HG02798 (cell line): ENCODE data around the gene TMEM135.
A peak's percentile ranks its signal among the peaks of the same experiment; 100 is the strongest.
"Not testable (repeated sequence)": the region's sequence is repeated elsewhere in the genome, so short reads cannot be mapped to it uniquely, and the experiment has no call there.

Experiments used
- ATAC-seq: cut with Tn5 transposase; IDR thresholded peaks from one replicate; pipeline ENCODE4 v1.9.1; 2021; ENCODE audit warnings: mild to moderate bottlenecking; ENCODE audit not compliant: unreplicated experiment, poor library complexity

The TMEM135 gene

GRCh38 chr11:87037450-87038234, at the start of gene TMEM135:
Gene TMEM135 (plus strand): TSS chr11:87037934. CDS start chr11:87038046, 112 bp downstream.
- ATAC-seq = peak; percentile 99

DNA sequence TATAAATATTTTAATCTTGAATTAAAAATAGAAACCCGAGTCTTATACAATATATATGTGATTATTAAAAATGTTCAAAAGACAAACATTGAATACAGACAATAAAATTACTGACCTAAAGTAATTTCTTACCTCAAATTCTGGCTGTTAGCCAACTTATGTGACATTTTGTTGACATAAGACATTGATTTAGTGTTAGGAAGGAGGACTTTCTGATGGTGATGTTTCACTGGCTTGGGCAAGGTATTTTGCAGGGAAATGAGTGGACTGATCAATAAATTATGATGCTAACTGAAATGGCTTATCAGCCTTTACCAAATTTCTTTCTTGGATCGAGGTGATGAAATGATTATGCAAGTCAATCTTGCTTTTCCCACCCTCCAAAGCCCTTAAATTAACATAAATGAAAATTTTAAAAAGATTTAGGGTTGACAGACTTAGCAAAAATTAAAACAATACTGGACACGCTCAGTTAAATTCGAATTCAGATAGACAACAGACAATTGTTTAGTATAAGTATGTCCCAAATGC, 49.3 kb upstream of the TMEM135 start:
- no peak for ATAC-seq

DNA sequence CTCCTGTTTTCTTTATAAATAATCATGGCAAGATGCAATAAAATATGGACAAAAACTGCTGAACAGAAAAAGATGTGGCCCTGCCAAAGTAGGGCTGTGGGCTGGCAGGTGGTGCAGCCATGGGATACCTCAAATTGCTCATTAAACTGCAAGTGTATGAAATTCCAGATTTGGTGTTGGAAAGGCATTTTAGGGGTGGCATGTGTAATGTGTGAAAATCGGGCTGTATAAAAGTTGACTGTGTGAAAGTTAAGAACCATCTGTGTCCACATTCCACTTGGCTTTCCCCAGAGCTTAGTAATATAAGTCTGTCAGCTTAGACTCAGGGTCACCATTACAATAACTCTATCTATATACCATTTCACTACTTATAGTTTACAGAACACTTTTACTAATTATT, 47.7 kb upstream of the TMEM135 start:
- ATAC-seq = no peak

- no peak for ATAC-seq
Measured at GRCh38 chr11:86990515-86990914, 47.2 kb upstream of the TMEM135 start.

- ATAC-seq = no peak
Measured at GRCh38 chr11:86991341-86991740, 46.4 kb upstream of the TMEM135 start.

GRCh38 chr11:86992340-86992739, 45.4 kb upstream of the TMEM135 start:
- not testable (repeated sequence) for ATAC-seq

- ATAC-seq = no peak
Measured at GRCh38 chr11:86993031-86993430, 44.7 kb upstream of the TMEM135 start.

- no peak for ATAC-seq
Measured at GRCh38 chr11:86996953-86997570, 40.7 kb upstream of the TMEM135 start.

GRCh38 chr11:86999388-86999787, 38.3 kb upstream of the TMEM135 start:
- ATAC-seq = no peak

DNA sequence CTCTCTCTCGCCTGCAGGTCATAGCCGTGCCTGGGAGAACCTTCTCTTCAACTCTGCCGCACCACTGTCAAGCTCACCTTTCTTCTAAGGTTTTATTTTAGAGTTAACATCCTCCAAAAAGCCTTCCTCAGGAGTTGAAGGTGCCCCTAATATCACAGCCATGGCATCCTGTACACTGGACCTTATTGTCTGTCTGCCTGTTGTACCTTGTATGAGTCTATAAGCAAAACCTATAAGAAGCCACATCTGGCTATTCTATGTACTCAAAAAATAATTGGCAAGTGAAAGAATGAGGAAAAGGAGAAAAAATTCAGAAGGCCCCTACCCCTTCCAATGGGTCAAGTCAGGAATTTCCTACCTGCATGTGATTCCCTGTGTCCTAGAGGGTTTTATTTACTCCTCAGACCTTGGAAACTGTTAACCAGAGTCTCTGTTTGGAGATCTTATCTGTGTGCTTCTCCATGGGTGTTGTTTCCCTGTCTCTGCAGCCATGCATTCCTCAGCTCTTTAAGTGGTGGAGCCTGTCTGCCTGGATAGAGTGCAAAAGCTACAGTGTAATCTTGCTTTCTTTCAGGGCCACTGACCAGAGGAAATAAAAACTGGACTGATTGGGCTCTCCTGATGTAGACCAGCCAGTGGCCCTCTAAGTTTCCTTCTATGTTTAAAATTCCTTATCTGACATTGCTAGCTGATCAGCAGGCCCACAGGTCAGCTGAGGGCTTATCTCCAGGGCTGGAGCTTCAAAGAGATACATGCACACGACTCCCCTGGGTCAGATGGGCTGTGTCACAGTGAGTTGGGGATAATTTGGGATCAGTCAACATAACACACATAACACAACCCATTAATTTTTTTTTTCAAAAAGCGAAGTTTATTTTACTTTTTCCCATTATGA, 37.6 kb upstream of the TMEM135 start:
- no peak for ATAC-seq

- no peak for ATAC-seq
Measured at GRCh38 chr11:87002918-87003317, 34.8 kb upstream of the TMEM135 start.

- not testable (repeated sequence) for ATAC-seq
Measured at GRCh38 chr11:87004281-87004680, 33.5 kb upstream of the TMEM135 start.

- no peak for ATAC-seq
Measured at GRCh38 chr11:87005569-87005921, 32.2 kb upstream of the TMEM135 start.

DNA sequence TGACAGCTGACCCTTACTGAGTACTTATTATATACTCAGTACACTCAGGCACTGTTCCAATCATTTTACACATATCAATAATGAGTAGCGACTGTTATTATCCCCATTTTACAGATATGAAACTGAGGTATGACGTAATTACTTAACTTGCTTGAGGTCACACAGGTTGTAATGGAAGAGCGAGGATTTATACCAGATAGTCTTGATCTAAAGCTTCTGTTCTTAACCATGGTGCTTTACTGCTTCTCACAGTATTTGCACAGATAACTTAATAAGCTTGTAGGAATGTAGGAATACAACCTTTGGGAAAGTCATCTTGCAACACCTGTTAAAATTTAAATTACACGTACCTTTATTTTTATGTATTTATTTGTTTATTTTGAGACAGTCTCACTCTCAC, 31.7 kb upstream of the TMEM135 start:
- ATAC-seq = no peak

GRCh38 chr11:87007963-87008362, 29.8 kb upstream of the TMEM135 start:
- no peak for ATAC-seq

- no peak for ATAC-seq
Measured at GRCh38 chr11:87012089-87012488, 25.6 kb upstream of the TMEM135 start.

- ATAC-seq = no peak
Measured at GRCh38 chr11:87012673-87013072, 25.1 kb upstream of the TMEM135 start.

- no peak for ATAC-seq
Measured at GRCh38 chr11:87013912-87014825, 23.6 kb upstream of the TMEM135 start.

DNA sequence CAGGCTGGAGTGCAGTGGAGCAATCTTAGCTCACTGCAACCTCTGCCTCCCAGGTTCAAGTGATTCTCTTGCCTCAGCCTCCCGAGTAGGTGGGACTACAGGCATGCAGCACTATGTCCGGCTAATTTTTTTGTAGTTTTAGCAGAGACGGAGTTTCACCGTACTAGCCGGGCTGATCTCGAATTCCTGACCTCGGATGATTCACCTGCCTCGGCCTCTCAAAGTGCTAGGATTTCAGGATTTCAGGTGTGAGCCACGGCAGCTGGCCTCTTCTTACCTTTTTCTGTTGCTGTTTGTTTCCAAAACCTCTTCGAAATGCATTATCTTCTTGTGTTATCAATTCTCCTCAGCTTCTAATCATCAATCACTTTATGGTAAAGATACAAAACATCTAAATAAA, 22.1 kb upstream of the TMEM135 start:
- ATAC-seq = no peak
